K562 (cell line): ENCODE data around the gene TENT4B. TPM values are rescaled to one million over a fixed set of nuclear protein-coding genes. Genes with fewer than 3 reads are reported as not detected.

Source experiments
- CC2D1A ChIP-seq: fragments of 450-650 bp; IDR thresholded peaks from 2 replicates; pipeline ENCODE4 v1.6.1; 2017; ENCODE audit warnings: mild to moderate bottlenecking
- CTBP1 ChIP-seq: fragments of 450-650 bp; IDR thresholded peaks from 2 replicates; pipeline ENCODE4 v1.6.1; 2016; ENCODE audit warnings: borderline replicate concordance
- CTCF ChIP-seq, 3 experiments: IDR thresholded peaks in 2 of 3; conservative IDR thresholded peaks in 1 of 3; 2 replicates each; pipeline ENCODE4 v1.5.1; 2011 to 2012; ENCODE audit warnings: low read length in 3 of 3, mild to moderate bottlenecking in 3 of 3, control low read depth in 2 of 3, improper control_type of control experiment in 1 of 3, inconsistent platforms in 1 of 3, low read depth in 1 of 3, mixed read lengths in 1 of 3, moderate library complexity in 1 of 3; ENCODE audit not compliant: insufficient read depth in 2 of 3
- KLF1 ChIP-seq: fragments of 450-650 bp; IDR thresholded peaks from 2 replicates; pipeline ENCODE4 v1.6.1; 2016; ENCODE audit warnings: missing genetic modification characterization, missing compliant biosample characterization
- KLF6 ChIP-seq: fragments of 250-450 bp; sonication (Bioruptor Pico); IDR thresholded peaks from 2 replicates; pipeline ENCODE4 v1.4.0; 2020; ENCODE audit warnings: mild to moderate bottlenecking, moderate library complexity, borderline replicate concordance
- MTA2 ChIP-seq: fragments of 450-650 bp; IDR thresholded peaks from 2 replicates; pipeline ENCODE4 v1.6.1; 2016; ENCODE audit warnings: low read depth
- NONO ChIP-seq, 2 experiments: fragments of 200-400 bp in 1 of 2; fragments of 450-650 bp in 1 of 2; formaldehyde crosslinking in 1 of 2; IDR thresholded peaks; 2 replicates each; pipeline ENCODE4 v1.6.1; 2017; ENCODE audit warnings: low read depth in 2 of 2, mild to moderate bottlenecking in 2 of 2, moderate library complexity in 2 of 2, low read length in 1 of 2
- NUFIP1 ChIP-seq: fragments of 450-650 bp; IDR thresholded peaks from 2 replicates; pipeline ENCODE4 v1.6.1; 2018; ENCODE audit not compliant: partially characterized antibody
- STAT5A ChIP-seq: IDR thresholded peaks from 2 replicates; pipeline ENCODE4 v1.6.1; 2012; ENCODE audit warnings: low read length, inconsistent platforms, borderline replicate concordance
- TRIM24 ChIP-seq, 2 experiments: fragments of 450-650 bp; IDR thresholded peaks; 2 replicates each; pipeline ENCODE4 v1.6.1; 2016
- XRCC3 ChIP-seq: fragments of 450-650 bp; IDR thresholded peaks from 2 replicates; pipeline ENCODE4 v1.6.1; 2017; ENCODE audit warnings: mild to moderate bottlenecking, moderate library complexity
- ZFP36 ChIP-seq: fragments of 150-350 bp; IDR thresholded peaks from 2 replicates; pipeline ENCODE4 v1.6.1; 2018; ENCODE audit warnings: low read length, low read depth; ENCODE audit not compliant: partially characterized antibody
- ZNF407 ChIP-seq: fragments of 450-650 bp; IDR thresholded peaks from 2 replicates; pipeline ENCODE4 v1.6.1; 2016; ENCODE audit warnings: low read depth
- ZNF444 ChIP-seq: fragments of 250-450 bp; sonication (Bioruptor Pico); IDR thresholded peaks from 2 replicates; pipeline ENCODE4 v1.4.0; 2020; ENCODE audit warnings: mild to moderate bottlenecking, moderate library complexity
- ZNF551 ChIP-seq: fragments of 250-450 bp; sonication (Bioruptor Pico); IDR thresholded peaks from 2 replicates; pipeline ENCODE4 v1.5.0; 2021; ENCODE audit warnings: mild to moderate bottlenecking, moderate library complexity
- ZNF583 ChIP-seq: fragments of 250-450 bp; sonication (Bioruptor Pico); IDR thresholded peaks from 2 replicates; pipeline ENCODE4 v1.4.0; 2020
- ZNF740 ChIP-seq, 3 experiments: fragments of 200-800 bp in 1 of 3; sonication (Bioruptor generic) in 1 of 3; sonication (generic) in 1 of 3; formaldehyde crosslinking in 1 of 3; IDR thresholded peaks; 2 replicates each; pipeline versions ENCODE4 v1.6.1 to v1.8.0; 2016 to 2022; ENCODE audit warnings: mild to moderate bottlenecking in 2 of 3, missing compliant biosample characterization in 2 of 3, missing genetic modification characterization in 2 of 3, missing genetic modification reagents in 1 of 3
- polyA plus RNA-seq, 8 experiments: library from polyadenylated mRNA; depleted of rRNA in 4 of 8; stranded (reverse) in 5 of 8; unstranded in 3 of 8; fragments of >200 nt; fragmentation: Nextera tagmentation in 2 of 8; fragmentation: Illumina TruSeq in 1 of 8; extraction: Ambion mirVana in 2 of 8; extraction: Trizol in 1 of 8; gene quantifications; 2 replicates each; pipeline versions ENCODE4 v1.2.1 to v1.2.3, GENCODE V29; 2011 to 2014; ENCODE audit warnings: inconsistent platforms in 1 of 8, missing spikeins in 1 of 8
- total RNA-seq, 7 experiments: library from RNA; depleted of rRNA in 6 of 7; stranded (reverse); fragments of >200 nt in 6 of 7; fragmentation: Illumina TruSeq in 2 of 7; extraction: Trizol in 2 of 7; gene quantifications; 2 replicates each; pipeline versions ENCODE4 v1.2.1 to v1.2.3, GENCODE V29; 2011 to 2021; ENCODE audit warnings: low replicate concordance in 1 of 7

Gene TENT4B
- total and polyA plus RNA-seq, 9 of the 15 experiments (the other 6 are each of a cell fraction or from before 2014, with no cell fraction given) = 5.2 to 8.4 (median 7.0) TPM

GRCh38 chr16:50210266-50211038 lies 57.3 kb downstream of the TENT4B start (continued):
- TF ChIP-seq NONO (IDR thresholded peaks at IDR 0.05; ENCODE audit: low read depth in 2 of 2, low read length in 1 of 2) (peak in 1 of 2 experiments; percentile 38; a peak in 1 of 4 replicates), KLF6 (CRISPR knock-in tag) (no peak), ZNF444 (CRISPR knock-in tag) (no peak), ZNF407 (peak; percentile 60; the same call in 1 of the 2 replicates), CTBP1 (peak; percentile 43), ZNF551 (CRISPR knock-in tag) (no peak), CTCF (IDR thresholded peaks at IDR 0.05 in 2 of 3, conservative IDR thresholded peaks at IDR 0.05 in 1 of 3; ENCODE audit: insufficient read depth in 2 of 3, low read depth in 1 of 3, low read length in 3 of 3) (peak; percentile 84 to 97 (median 93)), ZNF740 (CRISPR knock-in tag; IDR thresholded peaks at IDR 0.05) (no peak), ZNF740 (tag; IDR thresholded peaks at IDR 0.05) (no peak), TRIM24 (IDR thresholded peaks at IDR 0.05) (no peak), ZNF583 (CRISPR knock-in tag) (no peak), NUFIP1 (no peak), KLF1 (tag) (no peak), XRCC3 (no peak), MTA2 (no peak), STAT5A (no peak), CC2D1A (0 out of 2 replicates have a peak, but pooled peaks have one; percentile 24), ZFP36 (peak; percentile 14)
